GM19463 (cell line): ENCODE data around the gene GLTP.
A peak's percentile ranks its signal among the peaks of the same experiment; 100 is the strongest.
"Not testable (repeated sequence)": the region's sequence is repeated elsewhere in the genome, so short reads cannot be mapped to it uniquely, and the experiment has no call there.

Experiments
- ATAC-seq: cut with Tn5 transposase; IDR thresholded peaks from one replicate; pipeline ENCODE4 v1.9.1; 2021; ENCODE audit warnings: mild to moderate bottlenecking, moderate library complexity; ENCODE audit not compliant: unreplicated experiment

The GLTP gene, protein sequence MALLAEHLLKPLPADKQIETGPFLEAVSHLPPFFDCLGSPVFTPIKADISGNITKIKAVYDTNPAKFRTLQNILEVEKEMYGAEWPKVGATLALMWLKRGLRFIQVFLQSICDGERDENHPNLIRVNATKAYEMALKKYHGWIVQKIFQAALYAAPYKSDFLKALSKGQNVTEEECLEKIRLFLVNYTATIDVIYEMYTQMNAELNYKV

DNA sequence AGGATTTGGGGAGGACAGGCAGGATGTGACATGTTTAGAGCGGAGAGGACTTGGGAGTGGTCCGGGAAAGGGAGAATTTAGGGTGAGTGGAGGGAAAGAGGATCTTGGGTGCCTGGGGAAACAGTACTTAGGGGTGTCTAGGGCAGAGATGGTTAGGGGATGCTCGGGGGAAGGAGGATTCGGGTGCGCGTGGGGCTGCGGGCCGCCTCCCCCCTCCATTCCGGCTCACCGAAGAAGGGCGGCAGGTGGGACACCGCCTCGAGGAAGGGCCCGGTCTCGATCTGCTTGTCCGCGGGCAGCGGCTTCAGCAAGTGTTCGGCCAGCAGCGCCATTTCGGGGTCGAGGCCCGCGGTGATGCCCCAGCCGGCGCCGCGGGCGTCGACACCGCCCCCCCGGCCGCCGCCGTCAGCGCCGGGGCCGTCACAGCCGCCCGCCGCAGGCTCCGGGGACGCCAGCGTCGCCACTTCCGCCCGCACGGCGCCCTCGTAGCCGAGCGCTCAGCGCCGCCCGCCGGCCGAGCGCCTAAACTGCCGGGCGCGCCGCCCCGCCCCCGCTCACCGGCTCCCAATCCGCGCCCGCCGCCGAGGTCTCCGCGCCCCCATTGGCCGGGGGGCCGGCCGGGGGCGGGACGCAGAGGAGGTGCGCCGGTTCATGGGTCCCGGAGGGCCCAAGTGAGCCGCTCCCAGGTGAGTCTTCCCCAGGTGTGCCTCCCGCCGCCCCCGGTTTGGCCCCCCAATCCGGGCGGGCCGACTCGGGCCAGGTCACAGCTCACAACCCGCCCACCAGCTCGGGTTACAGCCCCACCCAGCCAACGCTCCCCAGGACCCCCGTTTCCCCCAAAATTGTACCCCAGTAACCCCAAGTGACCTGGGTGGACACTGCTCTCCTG lies at the start of gene GLTP:
TSS of gene GLTP (minus strand) at position 499 of the 889 bp plus-strand sequence. CDS start at position 332, 167 bp downstream.
- peak; percentile 92 for ATAC-seq

DNA sequence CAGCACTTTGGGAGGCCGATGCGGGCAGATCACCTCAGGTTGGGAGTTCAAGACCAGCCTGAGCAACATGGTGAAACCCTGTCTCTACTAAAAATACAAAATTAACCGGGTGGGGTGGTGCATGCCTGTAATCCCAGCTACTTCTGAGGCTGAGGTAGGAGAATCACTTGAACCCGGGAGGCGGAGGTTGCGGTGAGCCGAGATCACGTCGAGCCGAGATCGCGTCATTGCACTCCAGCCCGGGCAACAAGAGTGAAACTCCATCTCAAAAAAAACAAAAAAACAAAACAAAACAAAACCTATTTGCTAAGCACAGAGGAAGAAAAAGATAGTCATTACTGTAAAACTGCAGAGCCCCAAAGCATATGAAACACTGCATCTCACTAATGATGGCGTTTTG lies 49.0 kb upstream of the GLTP start:
- ATAC-seq = not testable (repeated sequence)

DNA sequence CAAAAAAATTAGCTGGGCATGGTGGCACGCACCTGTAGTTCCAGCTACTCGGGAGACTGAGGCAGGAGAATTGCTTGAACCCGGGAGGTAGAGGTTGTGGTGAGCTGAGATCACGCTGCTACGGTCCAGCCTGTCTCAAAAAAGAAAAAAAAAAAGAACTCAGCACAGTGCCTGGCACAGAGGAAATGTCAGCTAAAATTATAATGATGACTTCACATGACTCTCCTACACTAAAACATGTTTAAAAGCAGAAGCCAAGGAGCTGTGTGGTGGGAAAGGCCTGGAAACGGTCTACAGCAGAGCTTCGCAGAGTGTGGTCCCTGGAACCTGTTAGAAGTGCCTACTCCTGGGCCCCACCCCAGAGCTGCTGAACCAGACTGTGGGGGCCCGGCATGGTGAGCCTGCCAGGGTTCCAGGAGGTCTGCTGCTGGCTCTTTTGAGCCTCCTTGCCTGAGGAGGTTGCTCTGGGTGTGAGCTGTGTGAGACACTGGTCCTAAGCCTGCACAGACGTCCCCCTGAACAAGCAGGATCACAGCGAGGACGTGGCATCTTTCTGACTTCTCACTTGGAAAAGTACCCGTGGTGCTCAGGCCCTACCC lies 47.8 kb upstream of the GLTP start:
- no peak for ATAC-seq

DNA sequence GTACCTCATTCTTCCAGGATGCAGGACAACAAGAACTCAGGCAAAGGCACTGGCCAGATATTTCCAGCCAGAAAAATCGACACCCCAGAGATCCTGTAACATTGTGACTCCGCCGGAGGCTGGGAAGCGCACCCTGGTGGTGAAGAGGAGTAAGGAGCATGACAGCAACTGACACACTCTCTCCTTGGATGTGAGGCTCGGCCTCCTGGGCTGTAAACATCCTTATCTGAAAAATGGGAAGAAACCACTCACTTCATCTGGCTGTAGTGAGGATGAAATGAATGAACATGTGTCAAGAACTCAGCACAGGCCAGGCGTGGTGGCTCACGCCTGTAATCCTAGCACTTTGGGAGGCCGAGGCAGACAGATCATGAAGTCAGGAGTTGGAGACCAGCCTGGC lies 47.3 kb upstream of the GLTP start:
- no peak for ATAC-seq

DNA sequence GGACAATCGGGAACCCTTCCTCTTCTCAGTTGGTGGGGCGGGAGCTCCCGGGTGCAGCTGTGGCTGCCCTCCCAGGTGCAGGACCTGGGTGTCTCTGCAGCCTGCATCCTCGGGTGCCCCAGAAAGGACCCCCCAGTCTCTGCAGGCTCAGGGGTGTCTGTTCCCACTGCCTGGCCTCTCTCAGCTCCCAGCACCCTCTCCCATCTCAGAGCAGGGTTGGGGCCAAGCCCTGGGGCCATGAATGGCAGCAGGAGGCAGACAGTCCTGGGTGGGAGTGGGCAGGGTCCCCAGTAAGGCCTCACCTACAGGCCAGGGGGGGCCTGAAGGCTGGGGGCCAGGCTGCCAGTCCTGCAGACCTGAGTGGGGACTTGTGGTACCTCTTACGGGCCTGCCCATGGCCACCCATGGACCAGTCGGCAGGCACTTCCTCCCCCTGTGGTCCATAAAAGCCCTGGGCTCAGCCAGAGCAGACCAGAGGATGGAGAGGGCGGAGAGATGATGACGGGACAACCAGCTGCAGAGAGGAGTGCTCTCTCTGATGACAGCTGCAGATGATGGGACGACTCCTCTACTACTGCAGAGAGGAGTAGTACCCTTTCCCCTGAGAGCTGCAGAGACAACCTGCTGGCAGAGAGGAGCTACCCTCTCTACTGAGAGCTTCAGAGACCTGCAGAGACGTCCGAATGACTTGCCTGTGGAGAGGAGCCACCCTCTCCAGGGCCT lies 46.3 kb upstream of the GLTP start:
- ATAC-seq = no peak

DNA sequence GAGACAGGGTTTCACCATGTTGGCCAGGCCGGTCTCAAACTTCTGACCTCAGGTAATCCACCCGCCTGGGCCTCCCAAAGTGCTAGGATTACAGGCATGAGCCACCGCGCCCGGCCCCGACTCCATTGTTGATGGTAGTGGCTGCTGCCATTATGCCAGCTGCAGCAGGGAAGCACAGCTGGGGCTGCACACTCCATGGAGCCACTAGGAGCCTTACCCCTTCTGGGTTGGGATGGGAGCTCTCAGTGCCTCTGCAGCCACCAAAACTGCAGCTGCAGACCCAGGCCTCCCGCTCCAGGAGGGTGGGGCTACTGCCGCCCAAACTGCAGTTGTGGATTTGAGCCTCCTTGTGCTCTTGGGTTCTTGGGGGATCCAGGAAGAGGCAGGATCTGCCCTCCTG lies 45.7 kb upstream of the GLTP start:
- no peak for ATAC-seq

DNA sequence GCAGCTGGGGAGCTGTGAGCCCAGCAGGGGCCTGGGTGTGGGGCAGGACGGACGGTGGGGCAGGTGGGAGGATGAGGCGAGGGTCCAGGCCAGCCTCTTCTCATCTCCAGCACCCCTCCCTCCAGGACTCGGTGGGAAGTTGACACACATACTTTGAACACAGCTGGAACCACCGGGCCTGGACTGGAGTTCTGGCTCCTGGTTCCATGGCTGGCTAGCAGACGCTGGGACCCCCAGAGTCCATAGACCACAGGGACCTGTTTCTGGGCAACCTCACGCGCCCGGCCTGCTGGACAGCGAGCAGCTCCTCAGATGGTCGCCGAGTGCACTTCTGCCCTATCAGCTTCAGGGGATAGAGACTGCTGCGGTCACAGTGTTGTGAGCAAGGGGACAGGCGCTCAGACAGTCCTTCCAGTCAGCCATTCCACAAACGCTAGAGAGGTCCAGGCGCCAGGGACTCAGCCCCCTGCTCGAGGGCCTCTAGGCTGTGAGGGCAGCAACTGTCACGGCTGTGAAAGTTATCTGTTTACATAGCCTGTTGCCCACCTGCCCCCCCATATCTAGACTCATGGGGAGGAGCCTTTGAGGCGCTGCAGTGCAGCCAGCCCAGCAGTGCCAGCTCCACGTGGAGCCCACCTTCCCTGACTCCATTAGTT lies 45.0 kb upstream of the GLTP start:
- no peak for ATAC-seq

DNA sequence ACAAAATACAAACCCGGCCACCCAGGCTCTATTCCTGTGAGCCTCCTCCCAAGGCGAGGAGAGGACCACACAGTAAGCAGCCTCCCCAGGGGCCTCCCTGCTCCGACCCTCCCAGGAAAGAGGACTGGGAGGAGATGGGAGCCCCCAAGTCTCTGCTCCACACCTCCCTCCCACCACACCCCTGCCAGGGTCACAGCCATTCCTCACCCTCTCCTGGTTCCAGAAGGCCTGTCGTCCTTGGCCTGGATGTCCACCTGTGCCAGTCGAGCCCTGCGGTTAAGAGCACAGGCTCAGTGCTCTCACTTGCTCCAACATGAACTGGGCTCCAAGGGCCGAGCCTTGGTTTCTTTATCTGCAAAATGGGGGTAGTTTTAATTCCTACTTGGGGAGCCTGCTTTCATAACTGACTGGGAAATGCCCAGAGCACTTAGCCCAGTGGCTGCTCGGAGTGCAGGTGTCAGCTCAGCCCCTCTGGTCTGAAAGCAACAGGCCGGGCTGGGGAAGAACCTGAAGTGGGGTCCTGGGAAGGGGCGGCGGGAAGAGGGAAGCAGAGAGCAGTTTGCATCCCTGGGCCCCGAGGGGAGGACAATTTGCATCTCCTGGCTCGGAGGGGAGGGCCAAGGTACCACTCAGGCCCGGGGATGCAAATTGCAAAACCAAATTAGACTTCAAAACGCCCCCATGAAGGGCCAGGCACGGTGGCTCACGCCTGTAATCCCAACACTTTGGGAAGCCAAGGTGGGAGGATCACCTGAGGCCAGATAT lies 43.3 kb upstream of the GLTP start:
- ATAC-seq = no peak

DNA sequence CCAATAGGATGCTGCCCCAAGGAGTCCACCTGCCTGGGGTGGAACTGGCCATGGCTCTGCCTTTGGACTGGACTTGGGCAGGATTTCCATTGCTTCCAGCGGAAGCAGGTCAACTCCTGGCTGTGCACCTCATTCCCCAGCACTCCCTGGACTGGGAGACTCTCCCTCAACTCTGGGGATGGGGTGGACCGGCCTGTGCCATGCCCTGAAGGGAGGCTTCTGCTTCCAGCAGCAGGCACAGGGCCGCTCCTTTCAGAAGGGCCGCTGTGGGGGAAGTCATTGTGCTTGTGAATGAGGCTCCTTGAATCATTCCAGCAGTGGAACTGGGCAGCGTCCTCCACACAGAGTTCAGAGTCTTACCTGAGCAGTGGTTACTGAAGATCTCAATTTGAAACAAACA lies 42.7 kb upstream of the GLTP start:
- no peak for ATAC-seq

DNA sequence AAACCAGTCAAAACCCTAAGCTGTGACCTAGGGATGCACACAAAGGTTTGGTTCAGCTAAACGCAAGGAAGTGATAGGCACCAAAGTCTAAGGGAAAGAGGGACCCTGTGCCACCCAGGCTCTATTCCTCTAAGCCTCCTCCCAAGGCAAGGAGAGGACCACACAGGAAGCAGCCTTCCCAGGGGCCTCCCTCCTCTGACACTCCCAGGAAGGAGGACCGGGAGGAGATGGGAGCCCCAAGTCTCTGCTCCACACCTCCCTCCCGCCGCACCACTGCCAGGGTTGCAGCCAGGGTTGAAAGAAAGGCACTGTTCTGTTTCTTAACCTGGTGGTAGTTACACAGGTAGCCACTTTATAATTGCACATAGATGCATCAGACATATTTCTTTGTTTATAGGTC lies 41.6 kb upstream of the GLTP start:
- no peak for ATAC-seq

DNA sequence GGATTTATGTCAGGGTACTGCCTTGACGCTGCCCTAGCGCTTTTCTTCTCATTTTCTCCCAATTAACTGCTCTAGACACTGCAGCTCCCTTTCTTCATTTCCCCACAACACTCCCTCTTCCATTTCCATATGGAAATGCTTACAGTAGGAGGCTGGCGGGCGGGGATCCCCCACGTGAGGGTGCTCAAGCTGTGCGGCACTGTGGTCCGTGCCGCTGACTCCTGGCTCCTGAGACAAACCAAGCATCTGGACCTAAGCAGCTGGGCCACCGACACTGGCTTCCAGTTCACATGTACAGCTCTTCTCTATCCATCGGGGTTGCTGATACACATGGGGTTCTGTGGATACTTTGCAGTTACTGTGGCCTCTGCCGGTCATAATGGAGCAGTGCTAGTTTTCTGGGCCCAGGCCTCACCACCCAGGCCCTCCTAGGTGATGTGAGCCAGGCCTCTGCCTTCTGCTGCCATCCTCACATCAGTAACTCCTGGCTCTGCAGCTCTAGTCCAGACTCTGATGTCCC lies 40.0 kb upstream of the GLTP start:
- no peak for ATAC-seq

DNA sequence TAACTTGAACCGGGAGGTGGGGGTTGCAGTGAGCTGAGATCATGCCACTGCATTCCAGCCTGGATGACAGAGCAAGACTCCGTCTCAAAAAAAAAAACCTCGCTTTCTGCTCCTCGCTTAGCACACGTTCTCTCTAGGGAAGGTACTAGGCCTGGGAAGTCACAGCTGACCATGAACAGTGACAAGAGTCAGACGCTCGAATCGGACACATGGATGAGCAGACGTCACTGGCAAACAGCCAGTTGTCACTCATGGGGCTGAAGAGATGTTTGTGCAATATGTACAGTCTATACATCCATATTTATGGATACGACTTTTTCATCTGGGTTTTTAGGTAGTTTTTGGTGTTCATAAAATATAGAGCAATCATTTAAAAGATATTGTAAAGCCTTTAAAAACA lies 39.1 kb upstream of the GLTP start:
- ATAC-seq = no peak

DNA sequence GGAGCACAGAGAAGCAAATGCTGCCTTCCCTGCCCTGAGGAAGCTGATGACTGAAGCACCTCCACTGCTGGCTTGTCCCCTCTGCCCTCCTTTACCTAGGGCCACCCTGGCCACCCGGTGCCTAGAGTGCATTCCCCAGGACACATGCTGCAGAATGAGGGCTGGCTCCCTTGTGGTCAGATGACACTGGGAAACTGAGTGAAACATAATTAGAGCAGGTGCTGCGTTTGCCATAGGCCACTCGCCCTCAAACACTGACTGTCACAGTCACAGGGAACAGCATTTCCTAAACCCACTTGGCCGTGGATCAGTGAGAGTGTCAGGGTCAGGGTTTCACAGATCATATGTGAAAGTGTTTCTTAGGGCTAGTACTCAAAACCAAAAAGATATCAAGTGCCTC lies 35.7 kb upstream of the GLTP start:
- ATAC-seq = no peak

DNA sequence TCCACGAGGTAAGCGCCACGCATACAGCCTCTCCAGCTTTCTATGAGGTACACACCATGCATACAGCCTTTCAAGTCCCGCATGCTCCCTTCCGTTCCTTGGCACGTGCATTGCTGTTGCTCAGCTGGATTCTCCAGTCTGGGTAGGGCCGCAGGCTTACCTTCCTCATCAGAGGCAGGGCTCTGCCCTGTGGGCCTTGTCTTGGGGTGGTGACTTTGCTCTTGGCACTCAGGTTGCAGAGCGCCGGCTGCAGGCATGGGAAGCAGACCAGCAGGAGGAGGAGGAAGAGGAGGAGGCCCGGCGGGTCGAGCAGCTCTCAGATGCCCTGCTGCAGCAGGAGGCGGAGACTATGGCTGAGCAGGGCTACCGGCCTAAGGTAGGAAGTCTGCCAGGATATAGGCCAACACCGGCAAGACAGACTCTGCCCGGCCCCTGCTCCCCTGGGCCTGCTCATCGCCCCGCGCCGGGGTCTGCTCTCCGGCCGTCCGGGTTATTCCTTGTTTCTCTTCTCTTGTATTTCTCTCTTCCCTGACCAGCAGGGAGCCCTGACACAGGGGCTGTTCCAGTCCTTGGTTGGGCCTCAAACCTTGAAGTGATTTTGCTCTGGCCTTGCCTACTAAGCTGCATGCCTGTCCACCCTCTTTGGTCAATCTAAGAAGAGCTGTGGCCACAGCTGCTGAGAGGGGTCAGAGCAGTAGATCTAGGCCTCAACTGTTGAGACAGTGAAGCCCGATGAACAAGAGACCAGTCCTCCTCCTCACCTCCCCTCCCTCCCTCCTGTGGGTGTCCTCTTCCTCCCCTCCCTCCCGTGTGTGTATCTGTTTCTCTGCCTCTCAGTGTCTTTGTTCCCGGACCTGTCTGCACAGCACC lies 35.1 kb upstream of the GLTP start:
- ATAC-seq = no peak

DNA sequence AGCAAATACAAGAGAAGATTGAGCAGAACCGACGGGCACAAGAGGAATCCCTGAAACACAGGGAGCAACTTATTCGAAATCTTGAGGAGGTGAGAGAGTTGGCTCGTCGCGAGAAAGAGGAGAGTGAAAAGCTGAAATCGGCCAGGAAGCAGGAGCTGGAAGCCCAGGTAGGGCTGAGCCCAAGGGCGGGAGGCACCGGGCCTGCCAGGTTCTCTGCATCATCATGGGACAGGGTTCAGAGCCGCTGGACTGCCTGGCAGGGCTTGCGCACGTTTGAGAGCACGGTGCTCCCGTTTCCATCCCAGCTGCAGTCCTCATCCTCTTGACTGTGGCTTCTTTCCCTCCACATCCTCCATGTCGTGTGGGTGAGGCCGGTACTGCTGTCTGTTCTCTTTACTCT lies 34.1 kb upstream of the GLTP start:
- no peak for ATAC-seq

DNA sequence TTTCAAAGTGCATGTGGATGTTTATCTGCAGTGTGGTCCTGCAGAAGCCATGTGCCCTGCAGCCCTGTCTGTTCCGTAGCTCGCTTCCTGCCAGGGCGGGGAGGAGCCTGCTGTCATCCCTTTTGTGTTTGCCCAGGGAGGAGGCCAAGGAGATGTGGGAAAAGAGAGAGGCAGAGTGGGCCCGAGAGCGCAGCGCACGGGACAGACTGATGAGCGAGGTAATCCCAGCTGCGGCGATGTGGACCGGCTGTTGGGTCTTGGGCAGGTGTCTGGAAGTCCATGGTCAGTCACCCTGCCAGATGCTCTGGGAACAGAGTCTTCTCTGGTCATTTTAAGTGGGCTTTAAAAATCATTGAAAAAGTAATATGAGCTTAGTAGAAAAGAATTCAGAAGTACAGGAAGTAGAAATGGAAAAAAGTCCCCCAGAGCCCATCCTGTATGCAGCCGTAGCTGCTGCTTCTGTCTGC lies 32.5 kb upstream of the GLTP start:
- no peak for ATAC-seq

DNA sequence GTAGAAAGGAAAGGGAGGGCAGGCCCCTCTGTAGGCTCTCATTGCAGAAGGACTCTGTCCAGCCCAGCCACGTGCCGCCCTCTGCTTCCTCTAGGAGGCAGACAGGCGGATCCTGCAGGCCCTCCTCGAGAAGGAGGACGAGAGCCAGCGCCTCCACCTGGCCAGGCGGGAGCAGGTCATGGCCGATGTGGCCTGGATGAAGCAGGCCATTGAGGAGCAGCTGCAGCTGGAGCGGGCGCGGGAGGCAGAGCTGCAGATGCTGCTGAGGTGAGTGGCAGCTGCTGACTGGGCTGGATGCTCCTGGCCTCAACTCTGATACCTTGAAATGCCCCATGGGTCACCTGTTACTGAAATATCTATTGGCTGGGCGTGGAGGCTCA lies 30.6 kb upstream of the GLTP start:
- no peak for ATAC-seq

DNA sequence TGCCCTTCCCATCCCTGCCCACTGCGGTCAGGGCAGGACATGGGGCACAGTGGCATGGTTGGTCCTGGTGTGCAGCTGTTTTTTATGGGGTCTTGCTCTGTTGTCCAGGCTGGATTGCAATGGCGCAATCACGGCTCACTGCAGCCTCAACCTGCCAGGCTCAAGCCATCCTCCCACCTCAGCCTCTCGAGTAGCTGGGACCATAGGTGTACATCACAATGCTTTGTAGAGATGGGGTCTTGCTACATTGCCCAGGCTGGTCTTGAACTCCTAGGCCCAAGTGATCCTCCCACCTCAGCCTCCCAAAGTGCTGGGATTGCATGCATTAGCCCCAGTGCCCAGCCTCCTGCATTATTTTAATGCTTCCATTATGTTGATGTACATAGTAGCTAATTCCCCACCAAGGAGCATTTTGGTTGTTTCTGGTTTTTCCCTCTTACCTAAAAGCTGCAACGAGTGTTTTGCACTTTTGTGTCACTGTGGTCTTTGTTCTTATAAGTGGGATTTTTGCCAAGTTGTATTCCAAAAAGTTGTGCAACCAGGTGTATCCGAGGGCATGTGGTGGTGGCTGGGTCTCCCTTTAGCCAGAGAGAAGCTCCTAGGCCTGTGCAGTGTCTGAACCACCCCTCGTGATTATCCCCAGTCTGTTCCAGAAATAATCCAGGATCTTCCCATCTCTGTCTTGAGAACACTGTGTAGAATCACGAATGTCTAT lies 30.1 kb upstream of the GLTP start:
- no peak for ATAC-seq
